Memory B cell (primary cell): ENCODE results near the gene MYH16.
"Not testable (repeated sequence)": the region's sequence is repeated elsewhere in the genome, so short reads cannot be mapped to it uniquely, and the experiment has no call there.

Source experiments
- ATAC-seq: fragments of 150-1000 bp; cut with Tn5 transposase; 2 replicates; pipeline ENCODE4 v1.10.0; 2021; ENCODE audit warnings: low read depth, mild to moderate bottlenecking, moderate library complexity
- DNase-seq, 2 donors: peaks; one replicate each; pipeline ENCODE4 v3.0.0; 2022; ENCODE audit warnings: low spot score in 2 of 2
- H3K27ac Mint-ChIP-seq: one replicate; pipeline ENCODE4 v1.8.0; 2022; ENCODE audit warnings: mild to moderate bottlenecking, moderate library complexity, mixed read lengths
- H3K27me3 Mint-ChIP-seq: one replicate; pipeline ENCODE4 v1.8.0; 2022; ENCODE audit warnings: mixed read lengths
- H3K36me3 Mint-ChIP-seq: one replicate; pipeline ENCODE4 v1.8.0; 2022; ENCODE audit warnings: mild to moderate bottlenecking, mixed read lengths
- H3K4me1 Mint-ChIP-seq: one replicate; pipeline ENCODE4 v1.8.0; 2022; ENCODE audit warnings: mixed read lengths
- H3K4me3 Mint-ChIP-seq: one replicate; pipeline ENCODE4 v1.8.0; 2022; ENCODE audit warnings: mild to moderate bottlenecking, moderate library complexity, mixed read lengths
- H3K9me3 Mint-ChIP-seq: one replicate; pipeline ENCODE4 v1.8.0; 2022; ENCODE audit warnings: mixed read lengths

The MYH16 gene

GRCh38 chr7:99272476-99273045 lies at the start of gene MYH16:
TSS of gene MYH16 (plus strand) at chr7:99272839.
- Mint-ChIP-seq H3K4me3 (no peak within 1 kb of the TSS), H3K36me3 (no peaks in the 10 kb centered on the region), H3K27me3 (peaks cover 12% of the 10 kb centered on the region), H3K4me1 (peaks cover 3% of the 10 kb centered on the region), H3K27ac (no peak within 1 kb of the TSS), H3K9me3 (no peaks in the 10 kb centered on the region)
- DNase-seq (no peak), ATAC-seq (no peak)

- H3K36me3 Mint-ChIP-seq, H3K27ac Mint-ChIP-seq, H3K27me3 Mint-ChIP-seq, H3K4me3 Mint-ChIP-seq, H3K4me1 Mint-ChIP-seq, H3K9me3 Mint-ChIP-seq, ATAC-seq, DNase-seq: not testable (repeated sequence)
These were observed 48.3 kb upstream of the MYH16 start for GRCh38 chr7:99224263-99224898.

- ATAC-seq (no peak), DNase-seq (no peak)
- no peak overlapping the region for H3K27ac Mint-ChIP-seq
- H3K4me1 Mint-ChIP-seq: peaks cover 4% of the 10 kb centered on the region
- no peaks in the 10 kb centered on the region for H3K36me3 Mint-ChIP-seq
- peaks cover 3% of the 10 kb centered on the region for H3K27me3 Mint-ChIP-seq
- H3K4me3 Mint-ChIP-seq: no peak overlapping the region
- no peaks in the 10 kb centered on the region for H3K9me3 Mint-ChIP-seq
These were observed 47.8 kb upstream of the MYH16 start for GRCh38 chr7:99224899-99225265.

GRCh38 chr7:99229234-99229633 lies 43.4 kb upstream of the MYH16 start:
- peaks cover 2% of the 10 kb centered on the region for H3K4me1 Mint-ChIP-seq
- no peak overlapping the region for H3K27ac Mint-ChIP-seq
- no peaks in the 10 kb centered on the region for H3K36me3 Mint-ChIP-seq
- no peak for ATAC-seq
- H3K9me3 Mint-ChIP-seq: no peaks in the 10 kb centered on the region
- peaks cover 4% of the 10 kb centered on the region for H3K27me3 Mint-ChIP-seq
- no peak for DNase-seq
- no peak overlapping the region for H3K4me3 Mint-ChIP-seq

- H3K27me3 Mint-ChIP-seq: peaks cover 1% of the 10 kb centered on the region
- no peak overlapping the region for H3K4me3 Mint-ChIP-seq
- peaks cover 2% of the 10 kb centered on the region for H3K36me3 Mint-ChIP-seq
- DNase-seq: no peak
- H3K9me3 Mint-ChIP-seq: no peaks in the 10 kb centered on the region
- ATAC-seq: no peak
- H3K4me1 Mint-ChIP-seq: no peaks in the 10 kb centered on the region
- no peak overlapping the region for H3K27ac Mint-ChIP-seq
These were observed 40.4 kb upstream of the MYH16 start for GRCh38 chr7:99232082-99232770.

GRCh38 chr7:99232955-99233354 lies 39.7 kb upstream of the MYH16 start:
- not testable (repeated sequence) for ATAC-seq, H3K36me3 Mint-ChIP-seq, H3K27ac Mint-ChIP-seq, H3K27me3 Mint-ChIP-seq, H3K4me3 Mint-ChIP-seq, H3K9me3 Mint-ChIP-seq, DNase-seq, H3K4me1 Mint-ChIP-seq

GRCh38 chr7:99234185-99234584 lies 38.5 kb upstream of the MYH16 start:
- Mint-ChIP-seq H3K27me3 (peaks cover 1% of the 10 kb centered on the region), H3K27ac (no peak overlapping the region), H3K4me1 (no peaks in the 10 kb centered on the region), H3K4me3 (no peak overlapping the region), H3K36me3 (peaks cover 2% of the 10 kb centered on the region), H3K9me3 (no peaks in the 10 kb centered on the region)
- DNase-seq (no peak), ATAC-seq (no peak)

GRCh38 chr7:99235925-99236324 lies 36.7 kb upstream of the MYH16 start:
- Mint-ChIP-seq H3K27ac (no peak overlapping the region), H3K4me3 (no peak overlapping the region), H3K4me1 (no peaks in the 10 kb centered on the region), H3K27me3 (peaks cover 4% of the 10 kb centered on the region), H3K36me3 (peaks cover 2% of the 10 kb centered on the region), H3K9me3 (no peaks in the 10 kb centered on the region)
- no peak for DNase-seq
- ATAC-seq: no peak

GRCh38 chr7:99237876-99238275 lies 34.8 kb upstream of the MYH16 start:
- not testable (repeated sequence) for H3K4me1 Mint-ChIP-seq, H3K27ac Mint-ChIP-seq, H3K9me3 Mint-ChIP-seq, ATAC-seq, H3K4me3 Mint-ChIP-seq, DNase-seq, H3K27me3 Mint-ChIP-seq, H3K36me3 Mint-ChIP-seq

GRCh38 chr7:99238558-99239341 lies 33.9 kb upstream of the MYH16 start:
- Mint-ChIP-seq H3K27me3 (peaks cover 3% of the 10 kb centered on the region), H3K36me3 (peaks cover 2% of the 10 kb centered on the region), H3K4me1 (no peaks in the 10 kb centered on the region), H3K27ac (no peak overlapping the region), H3K9me3 (no peaks in the 10 kb centered on the region), H3K4me3 (no peak overlapping the region)
- DNase-seq: no peak
- no peak for ATAC-seq

- Mint-ChIP-seq H3K4me3 (no peak overlapping the region), H3K4me1 (no peaks in the 10 kb centered on the region), H3K27me3 (peaks cover 5% of the 10 kb centered on the region), H3K36me3 (no peaks in the 10 kb centered on the region), H3K9me3 (no peaks in the 10 kb centered on the region), H3K27ac (no peak overlapping the region)
- no peak for DNase-seq
- no peak for ATAC-seq
These were observed 30.0 kb upstream of the MYH16 start for GRCh38 chr7:99242682-99243081.

GRCh38 chr7:99243751-99244337 lies 28.8 kb upstream of the MYH16 start:
- no peaks in the 10 kb centered on the region for H3K4me1 Mint-ChIP-seq
- H3K27me3 Mint-ChIP-seq: peaks cover 6% of the 10 kb centered on the region
- H3K4me3 Mint-ChIP-seq: no peak overlapping the region
- ATAC-seq (no peak), DNase-seq (no peak)
- no peaks in the 10 kb centered on the region for H3K36me3 Mint-ChIP-seq
- H3K27ac Mint-ChIP-seq: no peak overlapping the region
- H3K9me3 Mint-ChIP-seq: no peaks in the 10 kb centered on the region

- no peaks in the 10 kb centered on the region for H3K9me3 Mint-ChIP-seq
- no peak for DNase-seq
- H3K4me3 Mint-ChIP-seq: no peak overlapping the region
- H3K27me3 Mint-ChIP-seq: peaks cover 4% of the 10 kb centered on the region
- no peak overlapping the region for H3K27ac Mint-ChIP-seq
- no peak for ATAC-seq
- H3K36me3 Mint-ChIP-seq: no peaks in the 10 kb centered on the region
- H3K4me1 Mint-ChIP-seq: no peaks in the 10 kb centered on the region
These were observed 27.7 kb upstream of the MYH16 start for GRCh38 chr7:99244939-99245338.
